Stomach (tissue), 4 donors: ENCODE measurements around the gene COL13A1.

Experiments used
- CTCF ChIP-seq, 7 experiments: fragments of 450-650 bp in 4 of 7; fragments of 200-600 bp in 3 of 7; sonication (generic) in 3 of 7; IDR thresholded peaks; one replicate each; pipeline ENCODE4 v1.5.1; 2016 to 2019; ENCODE audit warnings: antibody characterized with exemption in 7 of 7, control low read depth in 2 of 7, mild to moderate bottlenecking in 1 of 7
- POLR2A ChIP-seq, 4 donors: fragments of 450-650 bp; IDR thresholded peaks; one replicate each; pipeline ENCODE4 v1.6.1; 2016; ENCODE audit warnings: antibody characterized with exemption in 4 of 4, control low read depth in 2 of 4, mild to moderate bottlenecking in 1 of 4, moderate library complexity in 1 of 4
- POLR2AphosphoS5 ChIP-seq, 3 donors: sonication (generic); formaldehyde crosslinking; IDR thresholded peaks; one replicate each; pipeline ENCODE4 v1.6.1; 2016; ENCODE audit warnings: antibody characterized with exemption in 3 of 3

GRCh38 chr10:69760072-69760471 lies 41.6 kb upstream of the COL13A1 start:
- no peak for TF ChIP-seq CTCF (IDR thresholded peaks at IDR 0.05)
- TF ChIP-seq POLR2A (IDR thresholded peaks at IDR 0.05), result no peak
- TF ChIP-seq POLR2AphosphoS5 (IDR thresholded peaks at IDR 0.05), result no peak
